ENCODE data around the gene PPRC1. TPM values are rescaled to one million over a fixed set of nuclear protein-coding genes. Genes with fewer than 3 reads are reported as not detected.
A peak's percentile ranks its signal among the peaks of the same experiment; 100 is the strongest.

PPRC1 gene
- total RNA-seq, 1 experiment from 2014 or later, result 68.2 TPM

DNA sequence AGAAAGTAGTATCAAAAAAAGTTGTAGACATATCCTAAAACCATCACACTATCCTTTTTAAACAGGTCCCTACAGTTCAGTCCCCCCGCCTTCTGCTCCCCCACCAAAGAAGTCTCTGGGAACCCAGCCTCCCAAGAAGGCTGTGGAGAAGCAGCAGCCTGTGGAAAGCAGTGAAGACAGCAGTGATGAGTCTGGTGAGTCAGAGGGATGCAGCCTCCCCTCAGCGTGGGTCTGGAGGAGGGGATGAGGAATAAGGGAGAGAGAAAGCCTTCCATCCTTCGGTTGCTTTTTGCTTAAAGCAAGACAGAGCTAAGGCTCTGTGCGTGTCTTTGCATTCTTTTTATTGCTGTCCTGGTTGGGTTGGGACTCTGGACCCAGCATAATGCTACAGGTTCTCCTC lies 27.0 kb downstream of the PPRC1 start:
- Mint-ChIP-seq H3K36me3 (ENCODE audit: insufficient read depth, unreplicated experiment) (peaks cover 88% of the 10 kb centered on the region), H3K9me3 (ENCODE audit: unreplicated experiment) (no peaks in the 10 kb centered on the region), H3K27me3 (ENCODE audit: insufficient read depth, unreplicated experiment) (no peaks in the 10 kb centered on the region), H3K4me3 (ENCODE audit: unreplicated experiment) (no peak overlapping the region), H3K27ac (ENCODE audit: low read depth, unreplicated experiment) (no peak overlapping the region), H3K4me1 (ENCODE audit: insufficient read depth, unreplicated experiment) (no peaks in the 10 kb centered on the region)
- BruUV-seq (replicated peaks), result no TSS peak
- ChIA-PET CTCF (interaction anchor here (0.6 to 5.3 kb wide), 7 partner anchors 9 to 945 kb away, joined by 3 to 31 read pairs (median 6); no protein-coding TSS in a partner anchor), POLR2A (no interaction called here)
- intact Hi-C loops (cut with micrococcal nuclease), result no loop called here
- TF ChIP-seq CTCF (IDR thresholded peaks at IDR 0.05; ENCODE audit: unreplicated experiment), result no peak
- DNase-seq (ENCODE audit: unreplicated experiment), result no peak

GRCh38 chr10:102163342-102163989 lies 30.6 kb downstream of the PPRC1 start:
- DNase-seq (ENCODE audit: unreplicated experiment), result no peak
- Mint-ChIP-seq H3K27me3 (ENCODE audit: insufficient read depth, unreplicated experiment) (no peaks in the 10 kb centered on the region), H3K9me3 (ENCODE audit: unreplicated experiment) (no peaks in the 10 kb centered on the region), H3K4me1 (ENCODE audit: insufficient read depth, unreplicated experiment) (no peaks in the 10 kb centered on the region), H3K27ac (ENCODE audit: low read depth, unreplicated experiment) (no peak overlapping the region), H3K36me3 (ENCODE audit: insufficient read depth, unreplicated experiment) (peaks cover 51% of the 10 kb centered on the region), H3K4me3 (ENCODE audit: unreplicated experiment) (no peak overlapping the region)
- no peak for TF ChIP-seq CTCF (IDR thresholded peaks at IDR 0.05; ENCODE audit: unreplicated experiment)
- CTCF ChIA-PET, result interaction anchor here (0.6 to 2.5 kb wide), 2 partner anchors 183 to 1068 kb away, joined by 3 to 6 read pairs; no protein-coding TSS in a partner anchor
- POLR2A ChIA-PET, result interaction anchor here (0.5 kb wide), 1 partner anchor 179 kb away, joined by 3 read pairs; no protein-coding TSS in a partner anchor
- intact Hi-C loops (cut with micrococcal nuclease), result no loop called here
- TSS peak; percentile 43 for BruUV-seq (replicated peaks)

GRCh38 chr10:102167861-102168260 lies 35.0 kb downstream of the PPRC1 start:
- peaks cover 5% of the 10 kb centered on the region for H3K4me1 Mint-ChIP-seq (ENCODE audit: insufficient read depth, unreplicated experiment)
- no TSS peak for BruUV-seq (replicated peaks)
- no peak overlapping the region for H3K27ac Mint-ChIP-seq (ENCODE audit: low read depth, unreplicated experiment)
- intact Hi-C loops (cut with micrococcal nuclease), result loop anchor here (2.0 to 5.0 kb wide), 2 partner anchors 179 to 414 kb away; no protein-coding TSS in a partner anchor
- peaks cover 11% of the 10 kb centered on the region for H3K27me3 Mint-ChIP-seq (ENCODE audit: insufficient read depth, unreplicated experiment)
- no peak overlapping the region for H3K4me3 Mint-ChIP-seq (ENCODE audit: unreplicated experiment)
- CTCF ChIA-PET, result interaction anchor here (0.8 to 8.6 kb wide), 9 partner anchors 9 to 302 kb away, joined by 3 to 72 read pairs (median 12); partner anchors contain the start of gene ELOVL3
- POLR2A ChIA-PET, result interaction anchor here (1.2 kb wide), 1 partner anchor 53 kb away, joined by 3 read pairs; no protein-coding TSS in a partner anchor
- no peak for DNase-seq (ENCODE audit: unreplicated experiment)
- TF ChIP-seq CTCF (IDR thresholded peaks at IDR 0.05; ENCODE audit: unreplicated experiment), result no peak
- H3K36me3 Mint-ChIP-seq (ENCODE audit: insufficient read depth, unreplicated experiment), result peaks cover 7% of the 10 kb centered on the region
- H3K9me3 Mint-ChIP-seq (ENCODE audit: unreplicated experiment), result no peaks in the 10 kb centered on the region

- BruUV-seq (replicated peaks), result no TSS peak
- CTCF ChIA-PET, result interaction anchor here (0.6 to 8.6 kb wide), 13 partner anchors 9 to 1275 kb away, joined by 3 to 72 read pairs (median 7); partner anchors contain the start of gene ELOVL3
These were observed 37.8 kb downstream of the PPRC1 start for GRCh38 chr10:102170602-102171001.

More at GRCh38 chr10:102170602-102171001, 37.8 kb downstream of the PPRC1 start:
- peaks cover 5% of the 10 kb centered on the region for H3K4me1 Mint-ChIP-seq (ENCODE audit: insufficient read depth, unreplicated experiment)
- intact Hi-C loops (cut with micrococcal nuclease), result no loop called here
- H3K27ac Mint-ChIP-seq (ENCODE audit: low read depth, unreplicated experiment), result no peak overlapping the region
- POLR2A ChIA-PET, result interaction anchor here (0.9 to 1.4 kb wide), 2 partner anchors 17 to 262 kb away, joined by 4 read pairs; partner anchors contain the start of gene CUEDC2
- H3K4me3 Mint-ChIP-seq (ENCODE audit: unreplicated experiment), result peak overlapping the region; percentile 21
- DNase-seq (ENCODE audit: unreplicated experiment), result no peak
- H3K27me3 Mint-ChIP-seq (ENCODE audit: insufficient read depth, unreplicated experiment), result peaks cover 11% of the 10 kb centered on the region
- no peaks in the 10 kb centered on the region for H3K36me3 Mint-ChIP-seq (ENCODE audit: insufficient read depth, unreplicated experiment)
- H3K9me3 Mint-ChIP-seq (ENCODE audit: unreplicated experiment), result no peaks in the 10 kb centered on the region
- TF ChIP-seq CTCF (IDR thresholded peaks at IDR 0.05; ENCODE audit: unreplicated experiment), result no peak
